OCI-LY1 (cell line): Measurements from ENCODE around the gene CFAP57.
A peak's percentile ranks its signal among the peaks of the same experiment; 100 is the strongest.

Experiments
- H2AFZ ChIP-seq: fragments of 200-600 bp; sonication (generic), shearing (Covaris generic); 2 replicates; pipeline ENCODE4 v1.6.0; 2014; ENCODE audit warnings: antibody characterized with exemption, mild to moderate bottlenecking, low read length
- H3F3A ChIP-seq: fragments of 200-600 bp; sonication (generic), shearing (Covaris generic); 2 replicates; pipeline ENCODE4 v1.6.0; 2014; ENCODE audit warnings: mild to moderate bottlenecking, antibody characterized with exemption, low read length, moderate library complexity; ENCODE audit not compliant: insufficient read depth
- H3K27ac ChIP-seq: fragments of 200-600 bp; sonication (generic); 2 replicates; pipeline ENCODE4 v1.5.1; 2014; ENCODE audit warnings: low read length, mixed run types, mild to moderate bottlenecking, low read depth; ENCODE audit not compliant: poor library complexity, severe bottlenecking
- H3K27me3 ChIP-seq: fragments of 200-600 bp; sonication (generic); 2 replicates; pipeline ENCODE4 v1.6.0; 2014; ENCODE audit warnings: antibody characterized with exemption, mild to moderate bottlenecking, low read length, moderate library complexity; ENCODE audit not compliant: insufficient read depth
- H3K36me3 ChIP-seq: fragments of 200-600 bp; sonication (generic); 2 replicates; pipeline ENCODE4 v1.6.1; 2014; ENCODE audit warnings: mild to moderate bottlenecking, antibody characterized with exemption, low read length, moderate library complexity, mixed read lengths; ENCODE audit not compliant: insufficient read depth
- H3K4me1 ChIP-seq: fragments of 200-600 bp; sonication (generic); 2 replicates; pipeline ENCODE4 v1.5.1; 2014; ENCODE audit warnings: mild to moderate bottlenecking, low read length, moderate library complexity; ENCODE audit not compliant: insufficient read depth, severe bottlenecking
- H3K4me2 ChIP-seq: fragments of 200-600 bp; sonication (generic), shearing (Covaris generic); 2 replicates; pipeline ENCODE4 v1.6.1; 2014; ENCODE audit warnings: low read length
- H3K4me3 ChIP-seq: fragments of 200-600 bp; sonication (generic); 2 replicates; pipeline ENCODE4 v1.5.1; 2014; ENCODE audit warnings: low read length, low read depth, mild to moderate bottlenecking, mixed read lengths; ENCODE audit not compliant: poor library complexity, severe bottlenecking
- H3K79me2 ChIP-seq: fragments of 200-600 bp; shearing (Covaris generic); 2 replicates; pipeline ENCODE4 v1.6.1; 2016; ENCODE audit warnings: mixed run types, low read length, mixed read lengths; ENCODE audit not compliant: insufficient read depth
- H3K9ac ChIP-seq: fragments of 200-600 bp; sonication (generic), shearing (Covaris generic); 2 replicates; pipeline ENCODE4 v1.6.1; 2014; ENCODE audit warnings: mild to moderate bottlenecking, low read length, mixed read lengths
- H3K9me2 ChIP-seq: fragments of 200-600 bp; sonication (generic), shearing (Covaris generic); 2 replicates; pipeline ENCODE4 v1.6.1; 2014; ENCODE audit warnings: low read depth, mild to moderate bottlenecking, low read length, mixed read lengths
- H3K9me3 ChIP-seq: fragments of 200-600 bp; shearing (Covaris generic); 2 replicates; pipeline ENCODE4 v1.6.1; 2014; ENCODE audit warnings: low read length, mixed read lengths
- H4K20me1 ChIP-seq: fragments of 200-600 bp; sonication (generic), shearing (Covaris generic); 2 replicates; pipeline ENCODE4 v1.6.0; 2016; ENCODE audit warnings: mild to moderate bottlenecking, low read length; ENCODE audit not compliant: insufficient read depth
- EZH2 ChIP-seq: fragments of 200-600 bp; sonication (generic), shearing (Covaris generic); IDR thresholded peaks from 2 replicates; pipeline ENCODE4 v1.8.0; 2017; ENCODE audit warnings: borderline replicate concordance, mixed run types, mild to moderate bottlenecking, antibody characterized with exemption, low read length, moderate library complexity, mixed read lengths
- TF ChIP-seq, protein P1 (sequence below): fragments of 200-600 bp; sonication (generic), shearing (Covaris generic); IDR thresholded peaks from 2 replicates; pipeline ENCODE4 v1.5.1; 2017; ENCODE audit warnings: mild to moderate bottlenecking, antibody characterized with exemption, low read length, moderate library complexity, mixed read lengths

The CFAP57 gene

DNA sequence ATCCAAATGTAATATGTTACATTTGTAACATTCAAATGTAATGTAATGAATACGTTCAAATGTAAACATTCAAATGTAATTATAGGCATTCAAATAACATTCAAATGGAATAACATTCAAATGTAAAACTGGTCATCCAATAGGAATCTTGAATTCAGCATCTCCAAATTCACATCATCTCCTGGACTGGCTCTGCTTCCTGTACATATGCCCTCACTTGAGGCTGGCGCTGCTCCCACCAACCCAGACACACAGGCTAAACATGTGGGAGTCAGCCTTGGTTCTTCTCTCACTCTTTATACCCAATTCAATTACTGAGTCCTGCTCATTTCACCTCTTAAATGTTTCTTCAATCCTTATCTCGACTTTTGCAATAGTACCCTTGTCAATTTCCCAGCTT is 7.0 kb upstream of the CFAP57 start:
- Histone ChIP-seq H3K27me3 (no peaks in the 10 kb centered on the region), H3K9me2 (no peaks in the 10 kb centered on the region), H4K20me1 (no peaks in the 10 kb centered on the region), H3F3A (no peaks in the 10 kb centered on the region), H3K9me3 (no peaks in the 10 kb centered on the region), H3K79me2 (no peaks in the 10 kb centered on the region), H2AFZ (no peak overlapping the region), H3K4me2 (no peak overlapping the region), H3K4me1 (no peaks in the 10 kb centered on the region), H3K27ac (no peak overlapping the region), H3K4me3 (no peak overlapping the region), H3K9ac (no peak overlapping the region), H3K36me3 (peaks cover 74% of the 10 kb centered on the region)
- TF ChIP-seq EZH2, result no peak
- TF ChIP-seq, protein P1, sequence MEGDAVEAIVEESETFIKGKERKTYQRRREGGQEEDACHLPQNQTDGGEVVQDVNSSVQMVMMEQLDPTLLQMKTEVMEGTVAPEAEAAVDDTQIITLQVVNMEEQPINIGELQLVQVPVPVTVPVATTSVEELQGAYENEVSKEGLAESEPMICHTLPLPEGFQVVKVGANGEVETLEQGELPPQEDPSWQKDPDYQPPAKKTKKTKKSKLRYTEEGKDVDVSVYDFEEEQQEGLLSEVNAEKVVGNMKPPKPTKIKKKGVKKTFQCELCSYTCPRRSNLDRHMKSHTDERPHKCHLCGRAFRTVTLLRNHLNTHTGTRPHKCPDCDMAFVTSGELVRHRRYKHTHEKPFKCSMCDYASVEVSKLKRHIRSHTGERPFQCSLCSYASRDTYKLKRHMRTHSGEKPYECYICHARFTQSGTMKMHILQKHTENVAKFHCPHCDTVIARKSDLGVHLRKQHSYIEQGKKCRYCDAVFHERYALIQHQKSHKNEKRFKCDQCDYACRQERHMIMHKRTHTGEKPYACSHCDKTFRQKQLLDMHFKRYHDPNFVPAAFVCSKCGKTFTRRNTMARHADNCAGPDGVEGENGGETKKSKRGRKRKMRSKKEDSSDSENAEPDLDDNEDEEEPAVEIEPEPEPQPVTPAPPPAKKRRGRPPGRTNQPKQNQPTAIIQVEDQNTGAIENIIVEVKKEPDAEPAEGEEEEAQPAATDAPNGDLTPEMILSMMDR, result no peak

DNA sequence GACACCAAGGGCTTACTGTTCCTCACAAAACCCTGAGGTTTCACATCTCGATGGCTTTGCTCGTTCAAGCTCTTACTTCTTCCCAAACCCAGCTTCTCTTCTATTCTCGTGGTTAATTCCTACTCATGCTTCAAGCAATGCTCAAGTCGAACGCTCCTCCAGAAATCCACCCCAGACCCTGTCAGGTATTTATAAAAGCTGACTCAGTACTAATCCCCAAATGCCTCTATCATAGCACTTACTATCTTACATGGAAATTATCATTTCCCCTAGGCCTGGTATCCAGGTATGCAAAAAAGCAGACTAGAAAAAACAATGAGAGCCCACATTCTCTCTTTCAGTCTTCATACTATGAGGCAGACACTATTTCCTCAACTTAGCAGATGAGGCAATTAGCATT is 6.4 kb upstream of the CFAP57 start:
- H3K9me3 ChIP-seq, result no peaks in the 10 kb centered on the region
- TF ChIP-seq EZH2, result no peak
- TF ChIP-seq, protein P1, result no peak

DNA sequence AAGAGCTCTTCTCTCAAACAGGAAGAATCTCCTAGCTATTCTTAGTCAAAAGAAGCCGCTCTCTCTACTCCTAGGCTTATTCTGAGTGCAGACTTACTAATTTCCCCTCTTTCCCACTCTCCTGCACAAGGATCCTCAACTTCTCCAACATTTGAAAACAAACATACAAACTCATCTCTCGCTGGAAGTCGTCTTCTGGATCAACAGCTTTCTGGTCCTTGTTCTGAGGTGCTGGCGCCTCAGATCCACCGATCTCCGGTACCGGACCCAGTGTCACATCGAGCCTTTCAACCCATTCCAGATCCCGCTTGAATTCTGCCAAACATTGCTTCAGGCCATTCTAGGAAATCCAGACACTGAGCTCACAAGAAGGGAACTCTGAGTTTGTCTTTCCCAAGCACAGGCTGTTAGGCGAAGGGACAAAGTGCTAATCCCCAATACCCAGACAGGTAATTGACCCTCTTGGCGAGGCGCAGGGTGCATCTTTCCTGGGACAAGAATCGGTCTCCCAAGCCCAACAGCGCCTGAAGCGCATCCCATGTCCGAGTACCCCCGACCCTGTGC is 736 bp upstream of the CFAP57 start:
- Histone ChIP-seq H3F3A (no peaks in the 10 kb centered on the region), H3K27me3 (peaks cover 4% of the 10 kb centered on the region; the same call in 1 of the 2 replicates), H3K4me1 (peaks cover 16% of the 10 kb centered on the region), H3K9me2 (no peaks in the 10 kb centered on the region), H3K9ac (peak overlapping the region; percentile 82), H3K4me2 (peak overlapping the region; percentile 93), H3K9me3 (no peaks in the 10 kb centered on the region), H3K27ac (no peak overlapping the region), H3K36me3 (peaks cover 43% of the 10 kb centered on the region), H3K4me3 (peak overlapping the region; percentile 90), H2AFZ (no peak overlapping the region), H4K20me1 (no peaks in the 10 kb centered on the region), H3K79me2 (peaks cover 14% of the 10 kb centered on the region)
- TF ChIP-seq, protein P1, result no peak
- TF ChIP-seq EZH2, result no peak

More for the DNA sequence above, 6.4 kb upstream of the CFAP57 start:
- no peaks in the 10 kb centered on the region for H4K20me1 ChIP-seq
- H3K79me2 ChIP-seq, result peaks cover 3% of the 10 kb centered on the region
- H3F3A ChIP-seq, result no peaks in the 10 kb centered on the region
- peaks cover 80% of the 10 kb centered on the region for H3K36me3 ChIP-seq
- H3K27me3 ChIP-seq, result no peaks in the 10 kb centered on the region
- H3K4me1 ChIP-seq, result peaks cover 5% of the 10 kb centered on the region
- no peak overlapping the region for H3K4me3 ChIP-seq
- H3K9ac ChIP-seq, result no peak overlapping the region
- H3K27ac ChIP-seq, result no peak overlapping the region
- no peaks in the 10 kb centered on the region for H3K9me2 ChIP-seq
- no peak overlapping the region for H2AFZ ChIP-seq
- H3K4me2 ChIP-seq, result no peak overlapping the region
